ENCODE measurements around the gene TMCO2. TPM values are rescaled to one million over a fixed set of nuclear protein-coding genes. Genes with fewer than 3 reads are reported as not detected.

Gene TMCO2
- polyA plus RNA-seq, 1 donor = not detected

- peak; percentile 97 for DNase-seq
These were observed 10.1 kb downstream of the TMCO2 start, which contains the start of gene ZMPSTE24 for GRCh38 chr1:40257688-40258444. TSS of gene ZMPSTE24 (plus strand) at chr1:40258236. CDS start at chr1:40258272, 36 bp downstream.

- peak; percentile 11 for DNase-seq
These were observed 10.7 kb downstream of the TMCO2 start for GRCh38 chr1:40258445-40258769.

- DNase-seq = no peak
These were observed 16.6 kb downstream of the TMCO2 start for GRCh38 chr1:40264354-40264781.

- no peak for DNase-seq
These were observed 17.6 kb downstream of the TMCO2 start for GRCh38 chr1:40265298-40265697.

- no peak for DNase-seq
These were observed 18.2 kb downstream of the TMCO2 start for GRCh38 chr1:40265919-40266318.

- no peak for DNase-seq
These were observed 19.2 kb downstream of the TMCO2 start for GRCh38 chr1:40266786-40267535.

GRCh38 chr1:40267767-40268187 is 20.0 kb downstream of the TMCO2 start:
- DNase-seq = no peak

- DNase-seq = no peak
These were observed 20.5 kb downstream of the TMCO2 start for GRCh38 chr1:40268211-40268610.

GRCh38 chr1:40270152-40270834 is 22.6 kb downstream of the TMCO2 start:
- DNase-seq = no peak

GRCh38 chr1:40272653-40273213 is 25.0 kb downstream of the TMCO2 start:
- no peak for DNase-seq

GRCh38 chr1:40273547-40274166 is 25.9 kb downstream of the TMCO2 start:
- peak; percentile 14 for DNase-seq

GRCh38 chr1:40274331-40274730 is 26.6 kb downstream of the TMCO2 start:
- no peak for DNase-seq

GRCh38 chr1:40276122-40276521 is 28.4 kb downstream of the TMCO2 start:
- no peak for DNase-seq

- no peak for DNase-seq
These were observed 34.1 kb downstream of the TMCO2 start for GRCh38 chr1:40281853-40282252.

- DNase-seq = no peak
These were observed 43.6 kb downstream of the TMCO2 start for GRCh38 chr1:40291293-40291692.

- no peak for DNase-seq
These were observed 51.9 kb downstream of the TMCO2 start for GRCh38 chr1:40299366-40300248.

GRCh38 chr1:40300249-40300567 is 52.5 kb downstream of the TMCO2 start:
- no peak for DNase-seq

- DNase-seq = no peak
These were observed 52.9 kb downstream of the TMCO2 start for GRCh38 chr1:40300651-40301050.

- no peak for DNase-seq
These were observed 53.3 kb downstream of the TMCO2 start for GRCh38 chr1:40301066-40301465.

Measured in left kidney (tissue), 2 donors.